ENCODE measurements around the gene DTNBP1.

GRCh38 chr6:15549371-15549770 lies 113.5 kb downstream of the DTNBP1 start:
- no peak for TF ChIP-seq CTCF (conservative IDR thresholded peaks at IDR 0.05; ENCODE audit: low read depth, low read length)
- no peak for TF ChIP-seq BHLHE40 (IDR thresholded peaks at IDR 0.05; ENCODE audit: low read depth, low read length)
- no peak for TF ChIP-seq NFE2L2 (IDR thresholded peaks at IDR 0.05; ENCODE audit: low read depth, low read length)
